Right lobe of liver (tissue), 4 donors: Measurements from ENCODE around the gene B4GALNT3.

Source experiments
- CTCF ChIP-seq, 4 donors: fragments of 200-600 bp in 3 of 4; fragments of 450-650 bp in 1 of 4; IDR thresholded peaks; one replicate each; pipeline versions ENCODE4 v1.5.1 to v1.8.0; 2016 to 2022; ENCODE audit warnings: antibody characterized with exemption in 4 of 4, mild to moderate bottlenecking in 2 of 4
- POLR2A ChIP-seq: fragments of 450-650 bp; IDR thresholded peaks from one replicate; pipeline ENCODE4 v1.6.1; 2017; ENCODE audit warnings: antibody characterized with exemption, mild to moderate bottlenecking
- donor health status: DM: no; HTN: no; CAD: no.
- donor health status: DM: no; HTN: no; CAD: no.
- donor health status: DM: no; HTN: yes; CAD: no.

- TF ChIP-seq CTCF (IDR thresholded peaks at IDR 0.05) (no peak), POLR2A (no peak)
Observed at GRCh38 chr12:571795-572531, 112.2 kb downstream of the B4GALNT3 start.
